ENCODE data around the gene RAB40C.
A peak's percentile ranks its signal among the peaks of the same experiment; 100 is the strongest.

Gene RAB40C

DNA sequence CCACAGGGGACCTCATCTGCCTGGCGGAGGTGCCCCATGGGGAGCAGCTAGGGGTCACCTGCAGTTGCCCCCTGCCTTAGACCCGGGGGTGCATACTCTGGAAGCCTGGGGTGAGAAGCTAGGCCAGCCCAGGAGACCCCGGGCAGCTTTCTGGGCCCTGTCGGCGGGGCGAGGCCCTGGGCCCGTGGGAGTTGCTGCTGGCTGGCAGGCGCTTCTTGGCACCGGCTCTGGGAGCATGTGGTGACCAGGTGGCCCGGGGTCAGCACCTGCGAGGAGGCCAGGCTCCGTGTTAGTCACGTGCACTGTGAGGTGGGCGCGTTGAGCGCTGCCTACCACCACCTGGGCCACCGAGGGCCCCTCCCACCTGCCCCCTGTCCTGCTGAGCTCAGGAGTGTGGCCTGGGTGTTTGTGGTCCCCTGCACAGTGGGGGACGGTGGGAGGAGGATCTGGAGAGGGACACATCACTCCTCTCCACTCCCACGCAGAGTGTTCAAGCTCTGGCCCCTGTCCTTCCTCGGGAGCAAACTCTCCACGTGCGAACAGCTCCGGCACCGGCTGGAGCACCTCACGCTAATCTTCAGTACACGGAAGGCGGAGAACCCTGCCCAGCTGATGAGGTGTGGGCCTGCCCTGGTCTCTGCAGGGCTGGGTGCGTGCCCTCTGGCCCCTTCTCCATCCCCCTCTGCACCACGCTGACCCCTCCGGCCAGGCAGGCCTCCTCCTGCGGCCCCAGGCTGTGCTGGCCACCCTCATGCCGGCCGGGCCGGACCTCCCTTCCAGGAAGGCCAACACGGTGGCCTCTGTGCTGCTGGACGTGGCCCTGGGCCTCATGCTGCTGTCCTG lies 14.3 kb upstream of the RAB40C start:
- DNase-seq (ENCODE audit: low read depth): no peak

DNA sequence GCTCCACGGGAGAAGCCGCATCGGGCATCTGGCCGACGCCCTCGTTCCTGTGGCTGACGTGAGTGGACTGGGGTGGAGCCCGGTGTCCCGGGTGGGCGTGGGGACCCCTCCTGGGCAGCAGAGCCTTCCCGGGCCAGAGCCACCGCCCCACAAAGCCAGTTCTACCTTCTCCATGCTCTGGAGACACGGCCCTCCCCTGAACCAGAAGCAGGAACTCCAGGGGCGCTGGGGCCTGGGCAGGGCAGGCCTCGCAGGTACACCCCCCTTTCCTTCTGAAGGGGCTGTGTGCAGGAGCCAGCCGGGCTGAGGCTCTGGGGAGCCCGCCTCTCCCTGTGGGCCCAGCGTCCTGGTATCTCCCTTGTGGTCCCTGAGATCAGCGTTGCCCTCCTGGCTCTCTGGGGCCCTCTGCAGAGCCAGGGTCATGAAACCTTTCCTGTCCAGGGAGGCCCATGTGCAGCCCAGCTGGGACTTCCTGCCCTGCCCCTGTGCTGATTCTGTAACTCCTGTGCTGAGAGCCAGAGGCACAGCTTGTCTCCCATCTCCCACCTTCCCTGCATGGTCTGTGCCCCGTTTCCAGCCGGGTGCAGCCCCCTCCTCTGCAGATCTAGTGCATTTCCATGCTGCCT lies 13.6 kb upstream of the RAB40C start:
- no peak for DNase-seq (ENCODE audit: low read depth)

DNA sequence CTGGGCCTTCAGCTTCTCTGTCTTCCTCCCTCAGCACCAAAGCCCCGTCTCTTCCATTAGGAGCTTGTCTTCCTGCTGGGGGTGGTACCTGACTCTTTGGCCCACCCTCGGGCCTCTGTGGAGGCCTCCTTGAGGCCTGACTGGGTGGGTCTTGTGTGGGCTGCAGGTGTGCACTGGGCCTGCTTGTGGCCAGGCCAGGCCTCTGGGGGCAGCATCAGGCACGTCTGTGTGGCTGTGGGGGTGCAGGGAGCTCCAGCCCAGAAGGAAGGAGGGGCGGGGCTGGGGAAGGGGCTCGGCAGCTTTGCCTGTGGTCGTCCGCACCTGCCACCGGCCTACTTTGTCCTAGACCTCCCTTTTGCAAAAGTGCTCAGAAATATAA lies 13.1 kb upstream of the RAB40C start:
- no peak for DNase-seq (ENCODE audit: low read depth)

DNA sequence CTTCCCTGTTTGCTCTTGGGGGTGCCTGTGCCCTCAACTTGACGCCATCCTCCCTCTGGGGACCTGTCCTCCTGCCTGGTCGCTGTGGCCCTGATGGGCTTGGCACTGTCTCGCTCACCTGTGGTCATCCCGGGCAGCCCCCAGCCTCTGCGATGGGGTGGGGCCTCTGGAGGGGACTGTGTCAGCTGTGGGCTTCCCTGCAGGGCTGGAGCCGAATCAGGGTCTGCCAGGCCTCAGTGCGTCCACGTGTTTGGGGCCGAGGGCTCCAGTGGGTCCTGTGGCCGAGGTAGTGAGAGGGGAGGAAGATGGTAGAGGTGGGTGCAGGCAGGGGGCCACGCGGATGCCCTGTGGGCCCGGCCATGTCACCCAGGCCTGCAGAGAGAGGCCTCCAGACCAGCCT lies 12.1 kb upstream of the RAB40C start:
- no peak for DNase-seq (ENCODE audit: low read depth)

DNA sequence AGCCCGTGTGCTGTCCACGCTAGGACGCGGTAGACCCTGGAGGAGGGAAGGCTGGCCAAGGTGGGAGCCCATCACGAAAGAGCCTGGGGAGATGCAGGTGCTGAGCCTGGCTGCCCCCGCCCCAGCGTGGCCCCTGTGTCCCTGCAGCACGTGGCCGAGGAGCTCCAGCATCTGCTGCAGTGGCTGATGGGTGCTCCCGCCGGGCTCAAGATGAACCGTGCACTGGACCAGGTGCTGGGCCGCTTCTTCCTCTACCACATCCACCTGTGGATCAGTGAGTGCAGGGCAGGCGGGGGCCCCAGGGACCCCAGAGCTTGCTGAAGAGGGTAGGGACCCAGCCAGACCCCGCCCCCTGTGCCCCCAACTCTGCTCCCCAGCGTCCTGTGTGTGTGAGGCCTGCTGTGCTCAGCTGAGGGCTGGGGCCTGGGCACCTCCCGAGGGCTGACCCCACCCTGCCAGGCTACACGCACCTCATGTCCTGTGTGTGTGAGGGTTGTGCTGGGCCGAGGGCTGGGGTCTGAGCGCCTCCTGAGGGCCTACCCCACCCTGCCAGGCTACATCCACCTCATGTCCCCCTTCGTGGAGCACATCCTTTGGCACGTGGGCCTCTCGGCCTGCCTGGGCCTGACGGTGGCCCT lies 11.5 kb upstream of the RAB40C start:
- DNase-seq (ENCODE audit: low read depth): no peak

DNA sequence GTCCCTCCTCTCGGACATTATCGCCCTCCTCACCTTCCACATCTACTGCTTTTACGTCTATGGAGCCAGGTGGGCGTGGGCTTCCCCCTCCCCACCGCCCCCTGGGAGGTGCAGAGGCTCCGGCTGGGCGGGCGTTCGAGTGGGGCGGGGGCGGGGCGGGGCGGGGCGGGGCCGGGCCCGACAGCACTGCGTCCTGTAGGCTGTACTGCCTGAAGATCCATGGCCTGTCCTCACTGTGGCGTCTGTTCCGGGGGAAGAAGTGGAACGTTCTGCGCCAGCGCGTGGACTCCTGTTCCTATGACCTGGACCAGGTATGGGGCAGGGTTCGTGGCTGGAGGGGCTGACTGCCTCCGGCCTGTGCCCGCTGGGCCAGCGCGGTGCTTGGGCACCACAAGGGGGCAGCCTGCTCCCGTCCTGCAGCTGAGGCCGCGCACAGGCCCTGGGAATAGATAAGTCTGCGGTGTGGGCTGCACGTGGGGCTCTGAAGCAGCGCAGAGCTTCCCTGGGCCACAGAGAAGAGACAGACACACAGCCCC lies 10.9 kb upstream of the RAB40C start:
- peak; percentile 19 for DNase-seq (ENCODE audit: low read depth)

DNA sequence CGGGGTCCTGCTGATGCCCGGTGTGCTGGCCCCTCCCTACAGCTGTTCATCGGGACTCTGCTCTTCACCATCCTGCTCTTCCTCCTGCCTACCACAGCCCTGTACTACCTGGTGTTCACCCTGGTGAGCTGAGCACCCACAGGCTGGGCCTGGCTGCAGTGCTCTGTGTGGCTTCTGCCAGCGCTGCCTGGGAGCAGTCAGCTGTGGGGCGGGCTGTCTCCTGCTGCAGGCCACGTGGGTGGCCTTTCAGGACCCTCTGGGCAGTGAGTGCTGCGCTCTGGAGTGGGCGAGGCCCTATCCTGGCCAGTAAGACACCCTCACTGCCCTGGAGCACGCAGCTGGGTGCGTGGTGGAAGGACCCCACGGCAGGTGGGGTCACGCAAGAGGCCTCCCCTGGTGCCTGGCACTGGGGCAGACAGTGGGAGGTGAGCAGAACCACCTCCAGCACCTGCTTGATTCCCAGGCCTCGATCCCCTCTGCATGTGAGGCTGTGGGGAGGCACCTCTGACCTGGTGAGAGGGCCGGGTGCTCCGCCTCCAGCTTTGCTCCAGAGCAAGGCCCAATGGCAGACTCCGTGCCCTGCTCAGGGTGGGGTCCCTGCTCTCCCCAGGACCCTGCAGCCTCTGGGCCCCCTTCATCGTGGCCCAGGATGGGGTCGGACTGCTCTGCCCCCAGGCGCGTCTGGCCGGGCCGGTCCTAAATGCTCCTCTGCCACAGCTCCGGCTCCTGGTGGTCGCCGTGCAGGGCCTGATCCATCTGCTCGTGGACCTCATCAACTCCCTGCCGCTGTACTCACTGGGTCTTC lies 9.5 kb upstream of the RAB40C start:
- no peak for DNase-seq (ENCODE audit: low read depth)

DNA sequence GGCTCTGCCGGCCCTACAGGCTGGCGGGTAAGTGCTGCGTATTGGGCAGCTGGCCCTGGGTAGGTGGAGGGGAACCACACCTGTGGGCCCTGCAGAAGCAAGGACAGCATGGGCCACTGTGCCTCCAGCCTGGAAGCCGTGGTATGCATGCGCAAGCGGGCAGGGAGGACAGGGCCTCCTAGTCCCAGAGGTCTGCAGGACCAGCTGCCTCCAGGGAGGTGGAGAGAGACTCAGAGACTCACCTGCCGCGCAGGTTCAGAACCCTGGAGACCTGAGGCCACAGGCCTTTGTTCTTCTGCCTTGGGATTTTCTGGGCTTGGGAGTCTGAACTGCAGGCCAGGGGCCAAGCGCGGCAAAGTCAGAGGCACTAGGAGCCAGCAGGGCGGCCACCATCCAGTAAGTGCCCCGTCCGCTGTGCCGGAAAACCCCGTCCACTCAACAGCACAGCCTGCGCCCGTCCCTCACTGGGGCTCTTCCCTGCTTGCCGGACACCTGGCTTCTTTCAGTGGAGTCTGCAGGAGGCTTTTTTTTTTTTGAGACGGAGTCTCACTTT lies 8.8 kb upstream of the RAB40C start:
- no peak for DNase-seq (ENCODE audit: low read depth)

DNA sequence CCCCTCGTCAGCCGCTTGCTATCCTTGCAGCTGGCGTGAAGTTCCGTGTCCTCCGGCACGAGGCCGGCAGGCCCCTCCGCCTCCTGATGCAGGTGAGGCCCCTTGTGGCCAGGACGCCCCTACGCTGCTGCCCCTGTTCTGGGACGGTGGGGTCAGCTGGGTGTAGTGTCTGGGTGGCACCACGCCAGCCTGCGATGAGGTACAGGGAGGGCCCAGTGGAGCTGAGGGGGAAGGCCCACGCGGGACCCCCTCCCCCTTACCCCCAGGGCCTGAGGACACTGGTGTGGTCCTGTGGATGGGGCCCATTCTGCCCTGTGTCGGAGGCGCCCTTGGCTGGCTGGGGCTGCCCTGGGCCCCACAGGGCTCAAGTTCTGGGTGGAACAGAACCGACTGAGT lies 7.7 kb upstream of the RAB40C start:
- no peak for DNase-seq (ENCODE audit: low read depth)

DNA sequence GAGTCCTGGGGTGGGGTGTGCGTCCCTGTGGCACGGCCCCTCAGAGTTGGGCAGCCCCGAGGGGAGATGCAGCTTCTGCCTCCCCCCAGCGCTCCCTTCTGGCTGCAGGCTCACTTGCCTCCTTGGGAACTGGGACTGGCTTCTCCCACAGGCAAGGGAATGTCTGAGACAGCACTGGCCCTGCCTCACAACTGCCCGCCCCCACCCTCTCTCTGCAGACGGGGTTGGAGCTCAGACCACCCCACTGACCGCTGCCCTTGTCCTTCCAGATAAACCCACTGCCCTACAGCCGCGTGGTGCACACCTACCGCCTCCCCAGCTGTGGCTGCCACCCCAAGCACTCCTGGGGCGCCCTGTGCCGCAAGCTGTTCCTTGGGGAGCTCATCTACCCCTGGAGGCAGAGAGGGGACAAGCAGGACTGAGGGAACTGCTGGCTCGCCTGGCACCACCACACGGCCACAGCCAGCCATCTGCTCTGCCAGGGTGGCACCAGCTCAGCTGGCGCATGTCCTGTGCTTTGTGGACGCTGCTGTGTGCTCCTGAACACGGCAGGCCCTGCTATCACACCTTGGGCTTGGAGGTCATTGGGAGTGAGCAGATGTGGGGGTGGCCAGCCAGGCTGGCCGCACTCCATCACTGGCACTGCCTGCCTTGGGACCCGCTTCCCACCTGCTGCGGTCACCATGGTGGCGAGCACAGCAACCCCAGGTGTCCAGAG lies 7.1 kb upstream of the RAB40C start:
- DNase-seq (ENCODE audit: low read depth): no peak

DNA sequence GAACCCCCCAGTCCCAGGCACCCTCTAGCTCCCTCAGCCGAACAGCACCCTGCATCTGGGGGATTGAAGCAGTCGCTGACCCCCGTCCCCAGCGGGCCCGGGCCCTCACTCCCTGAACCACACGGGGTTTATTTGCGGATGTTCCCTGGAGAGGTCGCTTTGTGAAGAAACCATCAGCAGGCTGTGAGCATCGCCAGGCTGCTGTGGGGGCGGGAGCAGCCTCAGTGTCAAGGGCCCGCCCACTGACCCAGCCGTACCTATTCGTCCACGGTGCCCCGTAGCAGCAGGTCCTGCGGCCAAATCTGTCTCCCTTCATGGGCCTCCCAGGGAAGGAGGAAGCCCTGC lies 6.4 kb upstream of the RAB40C start:
- DNase-seq (ENCODE audit: low read depth): no peak

DNA sequence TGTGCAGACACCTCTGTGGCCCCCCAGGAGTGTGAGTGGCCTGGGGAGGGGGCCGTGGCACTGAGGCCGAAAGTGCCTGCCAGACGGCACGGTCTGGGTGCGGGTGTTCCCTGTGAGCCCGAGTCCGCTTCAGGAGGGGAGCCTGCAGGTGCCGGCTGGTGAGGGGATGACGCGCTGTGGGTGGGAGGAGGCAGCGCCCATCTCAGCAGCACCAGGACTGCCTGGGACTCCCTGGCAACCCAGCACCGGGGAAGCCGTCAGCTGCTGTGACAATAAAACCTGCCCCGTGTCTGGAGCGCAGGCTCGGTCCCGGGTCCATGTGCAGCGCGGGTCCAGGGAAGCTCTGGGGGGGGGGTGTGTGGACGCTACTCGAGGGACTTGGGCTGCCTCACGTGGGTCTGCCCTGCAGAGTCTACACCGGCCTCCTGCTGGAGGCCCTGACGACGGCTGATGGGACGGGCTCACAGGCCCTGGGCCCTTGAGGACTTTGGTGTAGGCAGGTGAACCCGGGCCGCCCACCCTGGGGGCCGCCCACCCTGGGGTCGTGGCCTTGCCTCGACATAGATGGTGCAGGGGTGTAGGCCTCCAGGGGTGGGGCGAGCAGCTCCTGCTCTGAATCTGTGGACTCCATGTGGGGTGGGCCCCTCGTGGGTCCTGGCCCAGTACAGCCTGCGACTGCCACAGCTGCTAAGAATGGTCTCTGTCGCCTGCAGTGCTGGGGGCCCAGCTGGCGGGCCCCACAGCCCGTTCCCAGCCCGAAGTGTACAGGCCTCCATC lies 5.9 kb upstream of the RAB40C start:
- DNase-seq (ENCODE audit: low read depth): no peak

DNA sequence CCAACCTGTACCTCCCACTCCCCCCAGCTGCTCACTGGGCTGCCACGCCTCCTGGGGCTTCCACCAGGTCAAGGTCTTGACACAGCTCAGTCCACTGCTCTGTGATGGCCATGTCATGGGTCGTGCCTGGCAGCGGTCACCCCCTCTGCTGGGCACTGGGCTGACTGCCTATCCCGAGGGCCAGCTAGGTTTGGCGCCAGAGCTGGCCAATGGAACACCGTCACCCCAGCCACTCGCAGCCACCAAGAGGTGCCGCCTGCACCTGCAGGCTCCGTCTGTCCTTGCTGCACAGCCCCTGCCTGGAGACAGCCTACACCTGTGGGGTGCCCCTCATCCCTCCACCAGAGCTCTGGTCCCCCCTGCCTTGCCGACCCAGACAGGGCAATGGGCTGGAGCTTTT lies 4.5 kb upstream of the RAB40C start:
- DNase-seq (ENCODE audit: low read depth): no peak

DNA sequence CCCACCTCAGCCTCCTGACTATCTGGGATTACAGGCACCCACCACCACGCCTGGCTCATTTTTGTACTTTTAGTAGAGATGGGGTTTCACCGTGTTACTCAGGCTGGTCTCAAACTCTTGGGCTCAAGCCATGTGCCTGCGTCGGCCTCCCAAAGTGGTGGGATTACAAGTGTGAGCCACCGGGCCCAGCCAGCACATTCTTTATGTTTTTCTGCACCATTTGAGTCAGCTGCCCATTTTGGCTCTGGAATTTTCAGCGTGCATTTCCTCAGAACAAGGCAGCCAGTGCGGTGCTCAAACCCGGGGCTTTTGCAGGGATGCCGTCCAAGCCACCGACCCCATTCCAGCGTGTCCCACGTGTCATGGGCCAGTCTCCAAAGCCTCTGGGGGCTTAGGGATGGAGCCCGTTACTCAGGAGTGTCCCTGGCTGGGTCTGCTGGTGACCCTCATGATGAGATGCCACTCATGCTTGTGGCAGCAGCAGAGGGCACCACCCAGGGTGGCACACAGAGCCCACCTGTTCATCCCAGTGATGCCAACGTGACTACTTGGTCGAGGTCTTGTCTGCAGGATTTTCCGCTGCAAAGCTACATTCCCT lies 3.7 kb upstream of the RAB40C start:
- DNase-seq (ENCODE audit: low read depth): no peak

DNA sequence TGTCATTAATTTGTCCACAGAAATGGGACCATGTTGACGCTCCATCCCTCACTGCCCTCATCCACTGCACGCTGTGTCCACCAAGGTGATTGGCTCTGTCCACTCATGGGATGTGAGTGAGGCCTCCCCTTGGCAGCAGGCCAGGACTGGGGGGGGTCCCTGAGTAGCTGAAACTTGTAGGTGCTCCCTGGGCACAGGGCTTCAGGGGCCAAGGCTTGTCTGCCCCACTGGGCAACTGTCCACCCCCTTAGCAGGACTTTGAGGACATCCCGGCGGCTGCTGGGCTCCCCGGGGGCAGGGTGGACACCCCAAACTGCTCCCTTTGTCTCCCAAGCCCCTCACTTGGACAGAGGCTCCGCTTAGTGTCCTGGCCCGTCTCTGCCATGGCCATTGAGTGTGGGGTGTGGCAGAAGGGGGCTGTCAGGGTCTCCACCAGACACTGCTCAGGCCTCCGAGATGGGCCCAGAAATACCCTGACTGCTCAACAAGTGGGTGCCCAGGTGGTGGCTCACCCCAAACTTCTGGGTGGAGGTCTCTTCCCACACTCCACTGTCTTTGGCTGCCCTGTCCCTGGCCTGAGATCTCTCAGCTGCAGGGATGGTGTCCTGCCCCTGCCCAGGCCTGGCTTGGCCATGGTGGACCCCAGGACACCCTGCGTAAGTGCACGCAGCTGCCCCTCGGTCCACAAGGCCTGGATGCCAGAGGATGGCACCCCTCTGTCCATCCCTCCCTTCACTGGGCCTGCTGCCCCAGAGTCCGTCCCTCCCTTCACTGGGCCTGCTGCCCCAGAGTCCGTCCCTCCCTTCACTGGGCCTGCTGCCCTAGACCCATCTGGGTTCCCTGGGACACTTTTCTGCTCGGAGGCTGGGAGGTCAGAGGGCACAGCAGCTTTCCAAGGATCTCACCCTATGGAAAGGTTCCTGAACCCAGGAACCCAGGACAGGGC lies 2.9 kb upstream of the RAB40C start:
- no peak for DNase-seq (ENCODE audit: low read depth)

DNA sequence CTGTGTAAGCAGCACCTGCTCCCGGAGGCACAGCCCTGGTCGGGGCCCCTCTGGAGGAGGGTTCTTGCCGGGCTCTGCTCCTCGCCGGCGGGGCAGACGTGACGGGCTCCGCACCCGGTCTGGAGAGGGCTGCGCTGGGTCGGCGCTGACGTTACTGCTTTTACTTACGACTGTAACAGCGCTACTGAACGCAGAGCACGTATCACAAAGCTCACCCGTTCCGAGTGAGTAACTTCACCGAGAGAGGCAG lies 1.3 kb upstream of the RAB40C start:
- DNase-seq (ENCODE audit: low read depth): peak; percentile 24

DNA sequence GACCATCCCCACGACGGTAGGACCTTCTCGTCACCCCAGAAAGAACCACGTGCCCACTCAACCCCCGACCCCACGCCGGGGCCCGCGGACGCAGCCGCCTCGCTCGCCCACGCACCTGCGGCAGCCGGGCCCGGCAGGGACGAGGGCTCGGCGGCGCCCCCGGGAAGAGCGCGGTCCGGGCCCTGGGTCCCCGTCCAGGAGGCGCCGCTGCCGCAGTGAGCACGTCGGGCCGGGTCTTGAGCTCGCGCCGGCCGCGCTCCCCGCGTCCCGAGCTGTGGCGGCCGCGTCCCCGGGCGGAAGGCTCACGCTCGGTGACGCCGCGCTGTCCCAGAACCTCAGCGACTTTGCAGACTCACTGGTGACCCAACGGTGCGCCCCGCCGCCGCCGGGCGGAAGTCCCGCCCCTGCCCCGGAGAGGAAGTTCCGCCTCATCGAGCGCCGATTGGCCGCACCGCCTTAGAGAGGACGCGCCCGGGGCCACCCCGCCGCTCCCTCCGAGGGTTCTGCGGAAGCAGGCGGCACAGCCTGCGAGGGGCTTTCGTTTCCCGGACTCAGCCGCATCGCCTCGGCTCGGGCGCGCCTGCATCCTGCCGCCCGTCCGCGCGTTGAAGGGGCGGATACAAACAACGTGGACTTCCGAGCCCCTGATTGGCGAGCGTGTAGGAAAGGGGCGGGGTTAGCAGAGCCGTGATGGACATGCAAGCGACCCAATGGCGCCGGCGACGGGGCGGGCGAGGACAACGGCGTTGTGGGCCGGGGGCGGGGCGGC lies 793 bp upstream of the RAB40C start:
- DNase-seq (ENCODE audit: low read depth): peak; percentile 98

DNA sequence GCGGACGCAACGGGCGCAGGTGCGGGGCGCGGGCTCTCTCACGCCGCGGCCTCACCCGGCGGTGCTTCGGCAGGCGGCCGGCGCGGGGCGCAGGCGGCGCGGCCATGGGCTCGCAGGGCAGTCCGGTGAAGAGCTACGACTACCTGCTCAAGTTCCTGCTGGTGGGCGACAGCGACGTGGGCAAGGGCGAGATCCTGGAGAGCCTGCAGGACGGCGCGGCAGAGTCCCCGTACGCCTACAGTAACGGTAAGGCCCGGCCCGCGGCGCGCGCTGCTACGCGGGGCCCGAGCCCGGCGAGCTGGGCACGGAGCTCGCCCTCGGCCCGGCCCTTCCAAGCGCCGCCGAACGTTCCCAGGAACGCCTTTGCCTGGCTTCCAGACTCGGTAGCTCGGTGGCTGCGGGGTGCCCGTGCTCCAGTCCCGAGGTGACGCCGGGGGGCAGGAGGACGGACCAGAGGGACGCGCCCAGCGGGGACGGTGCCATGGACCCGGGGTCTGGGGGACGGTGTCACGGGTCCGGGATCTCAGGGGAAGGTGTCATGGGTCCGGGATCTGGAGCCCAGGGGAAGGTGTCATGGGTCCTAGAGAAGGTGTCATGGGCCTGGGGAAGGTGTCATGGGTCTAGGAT lies 435 bp downstream of the RAB40C start:
- DNase-seq (ENCODE audit: low read depth): no peak
